ENCODE data around the gene SKAP1. TPM values are rescaled to one million over a fixed set of nuclear protein-coding genes. Genes with fewer than 3 reads are reported as not detected.
"Not testable (repeated sequence)": the region's sequence is repeated elsewhere in the genome, so short reads cannot be mapped to it uniquely, and the experiment has no call there.

The SKAP1 gene
- polyA plus RNA-seq, 1 of the 3 experiments (the other 2 are of a cell fraction), result not detected

- Histone ChIP-seq H3K36me3 (replicated peaks in 1 of 2; ENCODE audit: control insufficient read depth in 1 of 2, insufficient read depth in 2 of 2, low read length in 1 of 2) (no peaks in the 10 kb centered on the region), H3K27ac (ENCODE audit: low read depth in 2 of 2, low read length in 1 of 2) (no peak overlapping the region), H3K4me1 (ENCODE audit: control insufficient read depth in 1 of 2, insufficient read depth in 2 of 2, low read depth in 1 of 2, low read length in 1 of 2) (no peaks in the 10 kb centered on the region; a peak in 1 of 4 replicates), H3K9me3 (no peaks in the 10 kb centered on the region), H3K27me3 (ENCODE audit: insufficient read depth) (peaks cover 70% of the 10 kb centered on the region), H3F3A (replicated peaks; ENCODE audit: insufficient read depth) (no peaks in the 10 kb centered on the region), H3K9ac (no peak overlapping the region), H3K4me3 (ENCODE audit: low read depth in 2 of 2, low read length in 1 of 2) (no peak overlapping the region), H3K9me2 (no peaks in the 10 kb centered on the region), H3K4me2 (no peak overlapping the region), H4K20me1 (ENCODE audit: insufficient read depth) (no peaks in the 10 kb centered on the region), H3K79me2 (ENCODE audit: insufficient read depth) (no peaks in the 10 kb centered on the region), H2AFZ (ENCODE audit: low read depth) (no peak overlapping the region)
- CTCF ChIA-PET, result interaction anchor here (0.9 to 1.5 kb wide), 6 partner anchors 9 to 428 kb away, joined by 3 read pairs; no protein-coding TSS in a partner anchor
- no peak for DNase-seq
- TF ChIP-seq EP300 (IDR thresholded peaks at IDR 0.05; ENCODE audit: borderline replicate concordance in 1 of 2, low read depth in 1 of 2, low read length in 1 of 2), result no peak
- TF ChIP-seq FOXJ3 (CRISPR knock-in tag; IDR thresholded peaks at IDR 0.05), result no peak
- no peak for TF ChIP-seq GABPA (IDR thresholded peaks at IDR 0.05; ENCODE audit: low read depth)
- no peak for TF ChIP-seq MAX (IDR thresholded peaks at IDR 0.05; ENCODE audit: low read depth)
- POLR2A ChIA-PET, result no interaction called here
Measured at GRCh38 chr17:48453447-48453846, 23.4 kb upstream of the SKAP1 start.

- Histone ChIP-seq H3K4me2 (no peak overlapping the region), H2AFZ (ENCODE audit: low read depth) (no peak overlapping the region), H3K79me2 (ENCODE audit: insufficient read depth) (no peaks in the 10 kb centered on the region), H4K20me1 (ENCODE audit: insufficient read depth) (no peaks in the 10 kb centered on the region), H3K27ac (ENCODE audit: low read depth in 2 of 2, low read length in 1 of 2) (no peak overlapping the region), H3K4me3 (ENCODE audit: low read depth in 2 of 2, low read length in 1 of 2) (no peak overlapping the region), H3K27me3 (ENCODE audit: insufficient read depth) (peaks cover 70% of the 10 kb centered on the region), H3F3A (replicated peaks; ENCODE audit: insufficient read depth) (no peaks in the 10 kb centered on the region), H3K9me3 (no peaks in the 10 kb centered on the region), H3K9ac (no peak overlapping the region), H3K9me2 (no peaks in the 10 kb centered on the region), H3K4me1 (ENCODE audit: control insufficient read depth in 1 of 2, insufficient read depth in 2 of 2, low read depth in 1 of 2, low read length in 1 of 2) (no peaks in the 10 kb centered on the region), H3K36me3 (replicated peaks in 1 of 2; ENCODE audit: control insufficient read depth in 1 of 2, insufficient read depth in 2 of 2, low read length in 1 of 2) (no peaks in the 10 kb centered on the region)
- no peak for DNase-seq
- WGBS (ENCODE audit: low lambda C conversion rate), result 1% methylated on average over 2 of the region's 2 CpGs
- no peak for TF ChIP-seq MXI1 (IDR thresholded peaks at IDR 0.05; ENCODE audit: low read depth, low read length)
- ChIA-PET POLR2A (no interaction called here), CTCF (interaction anchor here (0.7 kb wide), 1 partner anchor 48 kb away, joined by 3 read pairs; no protein-coding TSS in a partner anchor)
Measured at GRCh38 chr17:48451489-48451888, 21.5 kb upstream of the SKAP1 start.

GRCh38 chr17:48449335-48449734 lies 19.3 kb upstream of the SKAP1 start:
- CTCF ChIA-PET, result interaction anchor here (4.9 kb wide), 1 partner anchor 7 kb away, joined by 29 read pairs; no protein-coding TSS in a partner anchor
- H3K9ac ChIP-seq; H3K27ac ChIP-seq (ENCODE audit: low read depth in 2 of 2, low read length in 1 of 2); H3K4me2 ChIP-seq; H3K9me2 ChIP-seq; H2AFZ ChIP-seq (ENCODE audit: low read depth); H3K9me3 ChIP-seq; H3K4me1 ChIP-seq (ENCODE audit: control insufficient read depth in 1 of 2, insufficient read depth in 2 of 2, low read depth in 1 of 2, low read length in 1 of 2); H4K20me1 ChIP-seq (ENCODE audit: insufficient read depth); POLR2A ChIA-PET; H3K4me3 ChIP-seq (ENCODE audit: low read depth in 2 of 2, low read length in 1 of 2); DNase-seq; H3K79me2 ChIP-seq (ENCODE audit: insufficient read depth); H3K36me3 ChIP-seq (replicated peaks in 1 of 2; ENCODE audit: control insufficient read depth in 1 of 2, insufficient read depth in 2 of 2, low read length in 1 of 2); H3F3A ChIP-seq (replicated peaks; ENCODE audit: insufficient read depth): not testable (repeated sequence)
- 33% methylated on average over 3 of the region's 3 CpGs for WGBS (ENCODE audit: low lambda C conversion rate)
- peaks cover 78% of the 10 kb centered on the region for H3K27me3 ChIP-seq (ENCODE audit: insufficient read depth)

- POLR2A ChIA-PET, result no interaction called here
- no peak for TF ChIP-seq TEAD4 (IDR thresholded peaks at IDR 0.05; ENCODE audit: borderline replicate concordance, insufficient read depth)
- no peak for TF ChIP-seq MAX (IDR thresholded peaks at IDR 0.05; ENCODE audit: low read depth)
- TF ChIP-seq RFX5 (IDR thresholded peaks at IDR 0.05; ENCODE audit: low read length), result no peak
- no peak for TF ChIP-seq GATA2 (CRISPR knock-in tag; IDR thresholded peaks at IDR 0.05)
- no peak for TF ChIP-seq FOXM1 (IDR thresholded peaks at IDR 0.05; ENCODE audit: low read depth)
- no peak for TF ChIP-seq CHD2 (IDR thresholded peaks at IDR 0.05; ENCODE audit: low read length, partially characterized antibody)
- TF ChIP-seq GABPA (IDR thresholded peaks at IDR 0.05; ENCODE audit: low read depth), result no peak
- no peak for TF ChIP-seq EP300 (IDR thresholded peaks at IDR 0.05; ENCODE audit: borderline replicate concordance in 1 of 2, low read depth in 1 of 2, low read length in 1 of 2)
- no peak for TF ChIP-seq EZH2phosphoT487 (IDR thresholded peaks at IDR 0.05; ENCODE audit: borderline replicate concordance, low read depth)
- TF ChIP-seq SMC3 (IDR thresholded peaks at IDR 0.05; ENCODE audit: low read depth, low read length), result no peak
Measured at GRCh38 chr17:48445248-48445620, 15.2 kb upstream of the SKAP1 start.

More at GRCh38 chr17:48445248-48445620, 15.2 kb upstream of the SKAP1 start:
- Histone ChIP-seq H3K27me3 (ENCODE audit: insufficient read depth) (peaks cover 94% of the 10 kb centered on the region), H4K20me1 (ENCODE audit: insufficient read depth) (no peaks in the 10 kb centered on the region), H3K9ac (no peak overlapping the region), H3K4me2 (no peak overlapping the region), H3K79me2 (ENCODE audit: insufficient read depth) (no peaks in the 10 kb centered on the region), H3F3A (replicated peaks; ENCODE audit: insufficient read depth) (no peaks in the 10 kb centered on the region), H3K9me2 (no peaks in the 10 kb centered on the region), H2AFZ (ENCODE audit: low read depth) (no peak overlapping the region), H3K9me3 (no peaks in the 10 kb centered on the region), H3K4me1 (ENCODE audit: control insufficient read depth in 1 of 2, insufficient read depth in 2 of 2, low read depth in 1 of 2, low read length in 1 of 2) (no peaks in the 10 kb centered on the region; a peak in 1 of 4 replicates), H3K4me3 (ENCODE audit: low read depth in 2 of 2, low read length in 1 of 2) (no peak overlapping the region), H3K36me3 (replicated peaks in 1 of 2; ENCODE audit: control insufficient read depth in 1 of 2, insufficient read depth in 2 of 2, low read length in 1 of 2) (no peaks in the 10 kb centered on the region), H3K27ac (ENCODE audit: low read depth in 2 of 2, low read length in 1 of 2) (no peak overlapping the region)
- DNase-seq, result no peak
- CTCF ChIA-PET, result interaction anchor here (1.3 to 4.9 kb wide), 4 partner anchors 8 to 227 kb away, joined by 3 to 29 read pairs (median 6); no protein-coding TSS in a partner anchor
- WGBS (ENCODE audit: low lambda C conversion rate), result 11% methylated on average over 7 of the region's 7 CpGs

Data from SK-N-SH (cell line).